SK-N-SH (cell line): ENCODE data around the gene SRMS. TPM values are rescaled to one million over a fixed set of nuclear protein-coding genes. Genes with fewer than 3 reads are reported as not detected.

Experiments used
- CTCF ChIA-PET: fragments of 300-600, 350-600 bp; formaldehyde crosslinking; extraction: SDS; loops from one replicate; lab custom pipeline; 2021; lab: Yijun Ruan, JAX
- POLR2A ChIA-PET: fragments of 350-600 bp; sonication (Branson Sonifier 250); formaldehyde crosslinking; extraction: SDS; loops from one replicate; lab custom pipeline; 2020; ENCODE audit warnings: antibody characterized with exemption, inconsistent platforms; lab: Yijun Ruan, JAX
- DNase-seq: peaks from one replicate; pipeline ENCODE4 v3.0.0; 2012
- H2AFZ ChIP-seq: fragments of 200-600 bp; sonication (generic); 2 replicates; pipeline ENCODE4 v1.8.1; 2016; ENCODE audit warnings: antibody characterized with exemption, mild to moderate bottlenecking, low read depth
- H3F3A ChIP-seq: fragments of 200-600 bp; sonication (generic); replicated peaks from 2 replicates; pipeline ENCODE3; 2016; ENCODE audit warnings: antibody characterized with exemption, mild to moderate bottlenecking; ENCODE audit not compliant: insufficient read depth
- H3K27ac ChIP-seq, 2 experiments: fragments of 200-500 bp in 1 of 2; fragments of 200-600 bp in 1 of 2; sonication (Bioruptor generic) in 1 of 2; sonication (generic), shearing (Covaris generic) in 1 of 2; 2 replicates each; pipeline versions ENCODE4 v1.5.1 to v1.6.1; 2014 to 2016; ENCODE audit warnings: low read depth in 2 of 2, inconsistent platforms in 1 of 2, low read length in 1 of 2, mild to moderate bottlenecking in 1 of 2, mixed read lengths in 1 of 2
- H3K27me3 ChIP-seq: fragments of 200-600 bp; sonication (generic), shearing (Covaris generic); 2 replicates; pipeline ENCODE4 v1.6.1; 2016; ENCODE audit warnings: mixed run types; ENCODE audit not compliant: insufficient read depth
- H3K36me3 ChIP-seq, 2 experiments: fragments of 200-500 bp in 1 of 2; fragments of 200-600 bp in 1 of 2; sonication (Bioruptor generic) in 1 of 2; sonication (generic) in 1 of 2; replicated peaks in 1 of 2; 2 replicates each; pipeline versions ENCODE3 to v1.5.1; 2014 to 2016; ENCODE audit warnings: low read length in 1 of 2, mild to moderate bottlenecking in 1 of 2; ENCODE audit not compliant: insufficient read depth in 2 of 2, control insufficient read depth in 1 of 2
- H3K4me1 ChIP-seq, 2 experiments: fragments of 200-500 bp in 1 of 2; fragments of 200-600 bp in 1 of 2; sonication (Bioruptor generic) in 1 of 2; sonication (generic), shearing (Covaris generic) in 1 of 2; 2 replicates each; pipeline versions ENCODE4 v1.5.1 to v1.6.1; 2014 to 2016; ENCODE audit warnings: low read depth in 1 of 2, low read length in 1 of 2, mixed run types in 1 of 2; ENCODE audit not compliant: insufficient read depth in 2 of 2, control insufficient read depth in 1 of 2
- H3K4me2 ChIP-seq: fragments of 200-600 bp; sonication (generic), shearing (Covaris generic); 2 replicates; pipeline ENCODE4 v1.6.1; 2017; ENCODE audit warnings: mixed run types
- H3K4me3 ChIP-seq, 2 experiments: fragments of 200-500 bp in 1 of 2; fragments of 200-600 bp in 1 of 2; sonication (Bioruptor generic) in 1 of 2; sonication (generic), shearing (Covaris generic) in 1 of 2; 2 replicates each; pipeline versions ENCODE4 v1.5.1 to v1.8.1; 2014 to 2016; ENCODE audit warnings: low read depth in 2 of 2, inconsistent platforms in 1 of 2, low read length in 1 of 2, mild to moderate bottlenecking in 1 of 2, mixed read lengths in 1 of 2, moderate library complexity in 1 of 2
- H3K79me2 ChIP-seq: fragments of 200-600 bp; sonication (generic); 2 replicates; pipeline ENCODE4 v1.8.1; 2017; ENCODE audit warnings: mild to moderate bottlenecking; ENCODE audit not compliant: insufficient read depth
- H3K9ac ChIP-seq: fragments of 200-600 bp; sonication (generic); 2 replicates; pipeline ENCODE4 v1.6.1; 2017; ENCODE audit warnings: mixed run types
- H3K9me2 ChIP-seq: fragments of 200-600 bp; sonication (generic); 2 replicates; pipeline ENCODE4 v1.6.1; 2017; ENCODE audit warnings: mixed run types
- H3K9me3 ChIP-seq: fragments of 200-600 bp; sonication (generic); 2 replicates; pipeline ENCODE4 v1.6.1; 2017; ENCODE audit warnings: mixed run types, mild to moderate bottlenecking, moderate library complexity
- H4K20me1 ChIP-seq: fragments of 200-600 bp; sonication (generic); 2 replicates; pipeline ENCODE4 v1.6.1; 2017; ENCODE audit warnings: mild to moderate bottlenecking, mixed run types; ENCODE audit not compliant: insufficient read depth
- CHD2 ChIP-seq: fragments of 150-350 bp; IDR thresholded peaks from 2 replicates; pipeline ENCODE4 v1.6.1; 2018; ENCODE audit warnings: low read length; ENCODE audit not compliant: partially characterized antibody
- CTCF ChIP-seq: fragments of 200-600 bp; sonication (generic); IDR thresholded peaks from 2 replicates; pipeline ENCODE4 v1.6.1; 2017; ENCODE audit warnings: antibody characterized with exemption, mild to moderate bottlenecking, moderate library complexity
- ELF1 ChIP-seq: IDR thresholded peaks from 2 replicates; pipeline ENCODE4 v1.4.0; 2012
- EP300 ChIP-seq, 2 experiments: IDR thresholded peaks; 2 replicates each; pipeline versions ENCODE4 v1.4.0 to v1.6.1; 2012; ENCODE audit warnings: borderline replicate concordance in 1 of 2, low read depth in 1 of 2, low read length in 1 of 2
- FOXM1 ChIP-seq: IDR thresholded peaks from 2 replicates; pipeline ENCODE4 v1.4.0; 2012; ENCODE audit warnings: low read depth, mild to moderate bottlenecking
- GATA2 ChIP-seq: sonication (generic); formaldehyde crosslinking; IDR thresholded peaks from 2 replicates; pipeline ENCODE4 v1.5.0; 2020; ENCODE audit warnings: mild to moderate bottlenecking, missing genetic modification reagents
- IRF3 ChIP-seq: fragments of 150-350 bp; IDR thresholded peaks from 2 replicates; pipeline ENCODE4 v1.6.1; 2016; ENCODE audit warnings: mild to moderate bottlenecking, low read depth, low read length
- JUND ChIP-seq: IDR thresholded peaks from 2 replicates; pipeline ENCODE4 v1.4.0; 2012
- MEF2A ChIP-seq: IDR thresholded peaks from 2 replicates; pipeline ENCODE4 v1.4.0; 2012; ENCODE audit warnings: low read depth, borderline replicate concordance
- PBX3 ChIP-seq: IDR thresholded peaks from 2 replicates; pipeline ENCODE4; 2012
- POLR2AphosphoS5 ChIP-seq: IDR thresholded peaks from 2 replicates; pipeline ENCODE4 v1.6.1; 2012; ENCODE audit warnings: low read depth, low read length
- RCOR1 ChIP-seq: fragments of 150-350 bp; IDR thresholded peaks from 2 replicates; pipeline ENCODE4 v1.6.1; 2017; ENCODE audit warnings: antibody characterized with exemption, low read length
- REST ChIP-seq: IDR thresholded peaks from 2 replicates; pipeline ENCODE4 v1.6.1; 2012; ENCODE audit warnings: mild to moderate bottlenecking, low read depth, low read length, moderate library complexity
- RXRA ChIP-seq: IDR thresholded peaks from 2 replicates; pipeline ENCODE4 v1.4.0; 2012; ENCODE audit warnings: low read depth, mild to moderate bottlenecking, borderline replicate concordance
- SIN3A ChIP-seq: IDR thresholded peaks from 2 replicates; pipeline ENCODE4 v1.6.1; 2012; ENCODE audit warnings: low read depth, mild to moderate bottlenecking, low read length, moderate library complexity, borderline replicate concordance
- TAF1 ChIP-seq: IDR thresholded peaks from 2 replicates; pipeline ENCODE4 v1.6.1; 2012; ENCODE audit warnings: low read depth, mild to moderate bottlenecking, low read length, moderate library complexity, borderline replicate concordance
- TCF12 ChIP-seq: IDR thresholded peaks from 2 replicates; pipeline ENCODE4 v1.4.0; 2012
- USF1 ChIP-seq: IDR thresholded peaks from 2 replicates; pipeline ENCODE4 v1.4.0; 2012; ENCODE audit warnings: low read depth, borderline replicate concordance
- YY1 ChIP-seq: IDR thresholded peaks from 2 replicates; pipeline ENCODE4 v1.4.0; 2012; ENCODE audit warnings: low read depth, mild to moderate bottlenecking
- WGBS: methylation state at CpG from one replicate; pipeline ENCODE4 v1.1.6; 2017; ENCODE audit warnings: low lambda C conversion rate; 5-methylcytosine and 5-hydroxymethylcytosine counted together
- polyA plus RNA-seq, 3 experiments: library from polyadenylated mRNA; depleted of rRNA; stranded (reverse); fragments of >200 nt; gene quantifications; 2 replicates each; pipeline ENCODE4 v1.2.3, GENCODE V29; 2012

The SRMS gene
- polyA plus RNA-seq, 1 of the 3 experiments (the other 2 are of a cell fraction), result not detected

GRCh38 chr20:63545814-63546213 is 1.7 kb downstream of the SRMS start:
- WGBS, result 61% methylated on average over 4 of the region's 6 CpGs
- Histone ChIP-seq H3K9me2 (no peaks in the 10 kb centered on the region), H3K4me1 (peaks cover 0 to 3% of the 10 kb centered on the region in 2 experiments; a peak in 1 of 4 replicates), H3K27ac (no peak overlapping the region), H3K9me3 (no peaks in the 10 kb centered on the region), H3K4me2 (no peak overlapping the region), H3K36me3 (no peaks in the 10 kb centered on the region), H3F3A (no peaks in the 10 kb centered on the region), H2AFZ (no peak overlapping the region), H3K79me2 (no peaks in the 10 kb centered on the region), H3K9ac (no peak overlapping the region), H3K4me3 (no peak overlapping the region), H4K20me1 (no peaks in the 10 kb centered on the region), H3K27me3 (no peaks in the 10 kb centered on the region)
- ChIA-PET CTCF (interaction anchor here (1.7 to 8.2 kb wide), 2 partner anchors 7 to 428 kb away, joined by 4 to 66 read pairs; partner anchors contain the start of gene PTK6), POLR2A (no interaction called here)
- DNase-seq, result no peak
- TF ChIP-seq FOXM1 (no peak), SIN3A (no peak), ELF1 (no peak), TAF1 (no peak), TCF12 (no peak), POLR2AphosphoS5 (no peak), CTCF (no peak), RCOR1 (no peak), GATA2 (CRISPR knock-in tag) (no peak), RXRA (no peak), CHD2 (no peak), EP300 (IDR thresholded peaks at IDR 0.05; ENCODE audit: borderline replicate concordance in 1 of 2, low read depth in 1 of 2, low read length in 1 of 2) (no peak), MEF2A (no peak), USF1 (no peak), YY1 (no peak), PBX3 (no peak), IRF3 (no peak), JUND (no peak), REST (no peak)
